ENCODE measurements around the gene ASXL1. TPM values are rescaled to one million over a fixed set of nuclear protein-coding genes. Genes with fewer than 3 reads are reported as not detected.

The ASXL1 gene
- total RNA-seq, 1 donor from 2014 or later = 79.1 TPM

GRCh38 chr20:32427996-32428395 lies 69.9 kb downstream of the ASXL1 start:
- Histone ChIP-seq H3K36me3 (peaks cover 58% of the 10 kb centered on the region), H3K4me1 (no peaks in the 10 kb centered on the region), H3K27me3 (no peaks in the 10 kb centered on the region), H3K27ac (no peak overlapping the region), H3K9me3 (no peaks in the 10 kb centered on the region), H3K4me3 (no peak overlapping the region)
- TF ChIP-seq CTCF (IDR thresholded peaks at IDR 0.05) = no peak
- intact Hi-C loops (cut with DNase I) = no loop called here
- DNase-seq = no peak
- ATAC-seq = no peak

DNA sequence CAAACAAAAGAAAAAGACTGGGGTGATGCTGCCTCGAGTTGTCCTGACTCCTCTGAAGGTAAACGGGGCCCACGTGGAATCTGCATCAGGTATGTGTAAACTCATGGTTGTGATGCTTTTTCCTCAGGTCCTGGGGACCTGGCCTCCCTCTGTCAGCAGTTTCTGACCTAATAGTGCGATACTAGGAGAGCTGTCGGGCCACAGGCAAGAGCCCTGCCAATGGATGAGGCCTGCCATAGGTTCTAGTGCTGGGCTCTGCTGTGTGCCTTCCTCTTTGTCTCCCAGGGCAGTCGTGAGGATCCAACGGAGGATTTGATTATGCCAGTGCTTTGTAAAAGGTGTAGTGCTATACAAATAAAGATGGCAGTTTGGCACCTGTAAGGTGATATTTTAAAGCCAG lies 71.2 kb downstream of the ASXL1 start:
- no peak for TF ChIP-seq CTCF (IDR thresholded peaks at IDR 0.05)
- peaks cover 71% of the 10 kb centered on the region for H3K36me3 ChIP-seq
- H3K27ac ChIP-seq = no peak overlapping the region
- no peaks in the 10 kb centered on the region for H3K9me3 ChIP-seq
- no peaks in the 10 kb centered on the region for H3K27me3 ChIP-seq
- H3K4me3 ChIP-seq = no peak overlapping the region
- no peak for DNase-seq
- no peak for ATAC-seq
- intact Hi-C loops (cut with DNase I) = no loop called here
- H3K4me1 ChIP-seq = no peaks in the 10 kb centered on the region

GRCh38 chr20:32429745-32430360 lies 71.7 kb downstream of the ASXL1 start:
- Histone ChIP-seq H3K4me1 (no peaks in the 10 kb centered on the region), H3K27ac (no peak overlapping the region), H3K36me3 (peaks cover 76% of the 10 kb centered on the region), H3K4me3 (no peak overlapping the region), H3K27me3 (no peaks in the 10 kb centered on the region), H3K9me3 (no peaks in the 10 kb centered on the region)
- intact Hi-C loops (cut with DNase I) = no loop called here
- ATAC-seq = no peak
- no peak for TF ChIP-seq CTCF (IDR thresholded peaks at IDR 0.05)
- DNase-seq = no peak

DNA sequence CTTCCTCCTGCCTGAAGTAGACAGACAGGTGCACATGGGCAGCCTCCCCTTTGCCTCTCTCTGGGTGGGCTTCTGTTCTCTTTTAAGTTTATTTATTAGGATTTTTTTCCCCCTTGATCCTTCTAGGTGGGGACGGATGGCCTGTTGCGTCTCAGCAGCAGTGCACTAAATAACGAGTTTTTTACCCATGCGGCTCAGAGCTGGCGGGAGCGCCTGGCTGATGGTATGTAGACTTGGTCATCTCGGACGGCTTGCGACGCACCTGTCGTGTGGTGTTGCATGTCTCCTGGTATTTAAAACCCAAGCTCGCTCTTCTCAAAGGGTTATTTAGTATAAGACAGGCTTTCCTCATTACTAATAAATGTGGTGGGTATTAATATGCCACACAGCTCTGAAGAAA lies 73.3 kb downstream of the ASXL1 start:
- H3K36me3 ChIP-seq = peaks cover 93% of the 10 kb centered on the region
- H3K4me1 ChIP-seq = no peaks in the 10 kb centered on the region
- ATAC-seq (no peak), DNase-seq (no peak)
- no peaks in the 10 kb centered on the region for H3K9me3 ChIP-seq
- H3K27ac ChIP-seq = no peak overlapping the region
- H3K27me3 ChIP-seq = no peaks in the 10 kb centered on the region
- no peak overlapping the region for H3K4me3 ChIP-seq
- no peak for TF ChIP-seq CTCF (IDR thresholded peaks at IDR 0.05)
- intact Hi-C loops (cut with DNase I) = no loop called here

- Histone ChIP-seq H3K4me1 (no peaks in the 10 kb centered on the region), H3K36me3 (peaks cover 100% of the 10 kb centered on the region), H3K4me3 (no peak overlapping the region), H3K27me3 (no peaks in the 10 kb centered on the region), H3K27ac (no peak overlapping the region), H3K9me3 (no peaks in the 10 kb centered on the region)
- ATAC-seq (no peak), DNase-seq (no peak)
- TF ChIP-seq CTCF (IDR thresholded peaks at IDR 0.05) = no peak
- intact Hi-C loops (cut with DNase I) = no loop called here
Measured at GRCh38 chr20:32432277-32432676, 74.1 kb downstream of the ASXL1 start.

All from upper lobe of right lung (tissue), 1 donor.